ENCODE data around the gene TRIM8.

DNA sequence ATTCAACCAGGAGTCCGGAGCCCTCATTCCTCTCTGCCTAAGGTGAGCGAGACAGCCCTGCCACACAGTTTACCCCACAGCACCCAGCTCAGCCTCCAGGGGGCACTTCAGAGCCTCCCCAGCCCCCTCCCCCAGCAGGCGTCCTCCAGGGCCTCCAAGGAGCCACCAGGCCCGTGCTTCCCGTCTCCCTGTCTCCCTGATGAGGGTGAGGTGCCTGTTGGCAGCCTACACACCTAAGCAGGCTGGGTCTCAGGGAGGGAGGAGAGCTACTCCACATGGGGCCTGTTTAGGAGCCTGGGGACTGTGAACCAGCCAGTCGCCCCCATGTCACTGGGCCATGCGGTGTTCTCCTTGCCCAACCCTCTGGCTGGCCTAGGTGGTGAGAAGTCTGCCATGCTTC lies 28.9 kb upstream of the TRIM8 start:
- TF ChIP-seq EZH2 (IDR thresholded peaks at IDR 0.05; ENCODE audit: insufficient read depth, poor library complexity, severe bottlenecking) (no peak), EZH2phosphoT487 (IDR thresholded peaks at IDR 0.05; ENCODE audit: insufficient read depth, low read depth) (no peak)

Data from GM23248 (cell line).